K562 (cell line): ENCODE measurements around the gene CYB5B. TPM values are rescaled to one million over a fixed set of nuclear protein-coding genes. Genes with fewer than 3 reads are reported as not detected.

ENCODE experiments used
- ATAC-seq: fragments of 200-7000 bp; cut with Tn5 transposase; 3 replicates; pipeline ENCODE4 v1.9.1; 2020; ENCODE audit warnings: moderate library complexity
- BruUV-seq: library from RNA; stranded (reverse); fragments of 400-500 nt; replicated peaks from 2 replicates; lab custom pipeline; 2021; lab: Mats Ljungman, UMichigan
- CTCF ChIA-PET: fragments of 300-600 bp; formaldehyde crosslinking; extraction: SDS; loops from one replicate; lab custom pipeline; 2021; ENCODE audit warnings: low intra/inter-chr PET ratio; lab: Yijun Ruan, JAX
- POLR2A ChIA-PET: fragments of 300-600, 350-650 bp; sonication (Branson Sonifier 250); formaldehyde crosslinking; extraction: SDS; loops from one replicate; lab custom pipeline; 2021; ENCODE audit warnings: antibody characterized with exemption, inconsistent platforms; lab: Yijun Ruan, JAX
- DNase-seq, 4 experiments: peaks; one replicate each; pipeline versions ENCODE4 v3.0.0 to v3.0.0-alpha.2; 2011 to 2018; ENCODE audit warnings: low spot score in 3 of 4, mixed read lengths in 3 of 4; ENCODE audit errors: extremely low read depth in 1 of 4
- FAIRE-seq: peaks from 2 replicates; lab custom pipeline; 2011; peaks lifted over from hg19 to GRCh38; lab: Jason Lieb, UNC
- H2AFZ ChIP-seq: 2 replicates; pipeline ENCODE4 v1.6.0; 2011; ENCODE audit warnings: low read depth, low read length, control low read depth, inconsistent platforms
- H3K27ac ChIP-seq: fragments of 200-600 bp; 3 replicates; pipeline ENCODE4 v1.8.0; 2011; ENCODE audit warnings: low read depth, mild to moderate bottlenecking, control low read depth, inconsistent platforms, low read length, moderate library complexity, mixed read lengths; ENCODE audit errors: extremely low read depth
- H3K27me3 ChIP-seq, 2 experiments: fragments of 300-600 bp in 1 of 2; 2 replicates in 1 of 2; 3 replicates in 1 of 2; pipeline versions ENCODE4 v1.6.0 to v1.8.0; 2011; ENCODE audit warnings: inconsistent platforms in 2 of 2, low read length in 2 of 2, mild to moderate bottlenecking in 1 of 2, mixed read lengths in 1 of 2, moderate library complexity in 1 of 2; ENCODE audit not compliant: control insufficient read depth in 2 of 2, insufficient read depth in 2 of 2
- H3K36me3 ChIP-seq: fragments of 300-600 bp; 3 replicates; pipeline ENCODE4 v1.8.0; 2011; ENCODE audit warnings: mild to moderate bottlenecking, low read length, inconsistent platforms; ENCODE audit not compliant: control insufficient read depth, insufficient read depth
- H3K4me1 ChIP-seq, 2 experiments: fragments of 200-600 bp in 1 of 2; replicated peaks in 1 of 2; 2 replicates in 1 of 2; 3 replicates in 1 of 2; pipeline versions ENCODE4 v1.5.1 to v1.8.0; 2011; ENCODE audit warnings: inconsistent platforms in 2 of 2, low read length in 2 of 2, mild to moderate bottlenecking in 1 of 2, mixed read lengths in 1 of 2, moderate library complexity in 1 of 2; ENCODE audit not compliant: control insufficient read depth in 2 of 2, insufficient read depth in 2 of 2
- H3K4me2 ChIP-seq: 2 replicates; pipeline ENCODE4 v1.6.1; 2011; ENCODE audit warnings: low read length, control low read depth, inconsistent platforms, mixed read lengths; ENCODE audit not compliant: insufficient read depth
- H3K4me3 ChIP-seq: fragments of 200-600 bp; sonication (generic), shearing (Covaris generic); 2 replicates; pipeline ENCODE4 v1.5.1; 2016; ENCODE audit warnings: control low read depth, inconsistent platforms
- H3K79me2 ChIP-seq: fragments of 200-600 bp; 3 replicates; pipeline ENCODE4 v1.8.0; 2011; ENCODE audit warnings: low read length, inconsistent platforms; ENCODE audit not compliant: control insufficient read depth, insufficient read depth
- H3K9ac ChIP-seq, 2 experiments: 2 replicates each; pipeline versions ENCODE4 v1.6.0 to v1.6.1; 2011; ENCODE audit warnings: low read depth in 2 of 2, low read length in 2 of 2, control low read depth in 1 of 2, inconsistent platforms in 1 of 2, mild to moderate bottlenecking in 1 of 2, mixed read lengths in 1 of 2; ENCODE audit not compliant: insufficient read depth in 1 of 2
- H3K9me1 ChIP-seq: one replicate; pipeline ENCODE4 v1.6.0; 2011; ENCODE audit warnings: inconsistent platforms, mild to moderate bottlenecking, low read length, moderate library complexity; ENCODE audit not compliant: control insufficient read depth, insufficient read depth
- H3K9me3 ChIP-seq: replicated peaks from 2 replicates; pipeline ENCODE4 v1.5.1; 2011; ENCODE audit warnings: low read depth, low read length, inconsistent platforms; ENCODE audit not compliant: control insufficient read depth, insufficient read depth
- H4K20me1 ChIP-seq: replicated peaks from 2 replicates; pipeline ENCODE4 v1.6.1; 2011; ENCODE audit warnings: low read length, inconsistent platforms, mixed read lengths; ENCODE audit not compliant: control insufficient read depth, insufficient read depth
- ATF1 ChIP-seq, 2 experiments: fragments of 450-650 bp in 1 of 2; IDR thresholded peaks; 2 replicates each; pipeline ENCODE4 v1.6.1; 2016; ENCODE audit warnings: missing compliant biosample characterization in 1 of 2, missing genetic modification characterization in 1 of 2
- ELK1 ChIP-seq: sonication (generic); formaldehyde crosslinking; IDR thresholded peaks from 2 replicates; pipeline ENCODE4 v1.8.1; 2022; ENCODE audit warnings: missing genetic modification reagents
- PCBP1 ChIP-seq: fragments of 200-400 bp; formaldehyde crosslinking; IDR thresholded peaks from 2 replicates; pipeline ENCODE4 v1.6.1; 2018; ENCODE audit warnings: mild to moderate bottlenecking, low read depth, low read length; ENCODE audit not compliant: poor library complexity, severe bottlenecking
- POLR2AphosphoS2 ChIP-seq: IDR thresholded peaks from 2 replicates; pipeline ENCODE4 v1.6.1; 2012; ENCODE audit warnings: low read length, improper control_type of control experiment
- PTTG1 ChIP-seq: fragments of 450-650 bp; IDR thresholded peaks from 2 replicates; pipeline ENCODE4 v1.6.1; 2016; ENCODE audit warnings: low read depth, mild to moderate bottlenecking, missing genetic modification characterization, missing compliant biosample characterization
- TOE1 ChIP-seq, 2 experiments: fragments of 450-650 bp in 1 of 2; sonication (generic) in 1 of 2; formaldehyde crosslinking in 1 of 2; IDR thresholded peaks; 2 replicates each; pipeline versions ENCODE4 v1.7.1 to v1.8.0; 2016 to 2022; ENCODE audit warnings: borderline replicate concordance in 2 of 2, mild to moderate bottlenecking in 2 of 2, antibody characterized with exemption in 1 of 2, inconsistent platforms in 1 of 2, low read depth in 1 of 2, missing genetic modification reagents in 1 of 2, moderate library complexity in 1 of 2
- WGBS: fragments of 100-300 bp; shearing (Covaris generic); methylation state at CpG from one replicate; pipeline ENCODE4 v1.1.6; 2016; ENCODE audit warnings: low coverage, mixed read lengths; ENCODE audit not compliant: insufficient coverage; ENCODE audit errors: missing lambda C conversion rate; 5-methylcytosine and 5-hydroxymethylcytosine counted together
- in situ Hi-C: fragments of 300-500 bp; cut with MboI; formaldehyde crosslinking; loops from 4 replicates; pipeline ENCODE4 v1.15.0; 2018; ENCODE audit warnings: inconsistent platforms, mixed read lengths
- intact Hi-C: fragments of 100-400 bp; cut with micrococcal nuclease; formaldehyde crosslinking; loops from 2 replicates; pipeline ENCODE4 v1.14.2; 2022
- polyA plus RNA-seq, 8 experiments: library from polyadenylated mRNA; depleted of rRNA in 4 of 8; stranded (reverse) in 5 of 8; unstranded in 3 of 8; fragments of >200 nt; fragmentation: Nextera tagmentation in 2 of 8; fragmentation: Illumina TruSeq in 1 of 8; extraction: Ambion mirVana in 2 of 8; extraction: Trizol in 1 of 8; gene quantifications; 2 replicates each; pipeline versions ENCODE4 v1.2.1 to v1.2.3, GENCODE V29; 2011 to 2014; ENCODE audit warnings: inconsistent platforms in 1 of 8, missing spikeins in 1 of 8
- total RNA-seq, 7 experiments: library from RNA; depleted of rRNA in 6 of 7; stranded (reverse); fragments of >200 nt in 6 of 7; fragmentation: Illumina TruSeq in 2 of 7; extraction: Trizol in 2 of 7; gene quantifications; 2 replicates each; pipeline versions ENCODE4 v1.2.1 to v1.2.3, GENCODE V29; 2011 to 2021; ENCODE audit warnings: low replicate concordance in 1 of 7

The CYB5B gene
- total and polyA plus RNA-seq, 9 of the 15 experiments (the other 6 are each of a cell fraction or from before 2014, with no cell fraction given): 29.9 to 274 (median 136) TPM

GRCh38 chr16:69509125-69509524, 84.7 kb downstream of the CYB5B start:
- POLR2A ChIA-PET: no interaction called here
- CTCF ChIA-PET: no interaction called here
- 32% methylated on average over 5 of the region's 5 CpGs for WGBS

More at GRCh38 chr16:69509125-69509524, 84.7 kb downstream of the CYB5B start:
- Histone ChIP-seq H3K79me2 (no peaks in the 10 kb centered on the region), H3K4me3 (no peak overlapping the region), H4K20me1 (no peaks in the 10 kb centered on the region), H3K27me3 (no peaks in the 10 kb centered on the region), H3K9me3 (no peaks in the 10 kb centered on the region), H3K4me1 (no peaks in the 10 kb centered on the region), H3K36me3 (no peaks in the 10 kb centered on the region), H3K9me1 (no peaks in the 10 kb centered on the region), H3K4me2 (no peak overlapping the region), H3K27ac (no peak overlapping the region), H3K9ac (no peak overlapping the region), H2AFZ (no peak overlapping the region)
- intact Hi-C loops (no loop called here), in situ Hi-C loops (no loop called here)
- TF ChIP-seq POLR2AphosphoS2: no peak
- TF ChIP-seq ELK1 (CRISPR knock-in tag): no peak
- TF ChIP-seq TOE1 (IDR thresholded peaks at IDR 0.05; ENCODE audit: borderline replicate concordance): no peak
- TF ChIP-seq TOE1 (CRISPR knock-in tag; IDR thresholded peaks at IDR 0.05; ENCODE audit: borderline replicate concordance, low read depth): no peak
- TF ChIP-seq ATF1 (CRISPR knock-in tag; IDR thresholded peaks at IDR 0.05): no peak
- no peak for TF ChIP-seq ATF1 (tag; IDR thresholded peaks at IDR 0.05)
- no peak for TF ChIP-seq PCBP1
- no peak for TF ChIP-seq PTTG1 (tag)
- no peak for FAIRE-seq
- no TSS peak for BruUV-seq
- DNase-seq: no peak
- no peak for ATAC-seq
